HG02610 (cell line): ENCODE results near the gene SOST.

ENCODE experiments used
- ATAC-seq: cut with Tn5 transposase; IDR thresholded peaks from one replicate; pipeline ENCODE4 v1.9.1; 2021; ENCODE audit warnings: mild to moderate bottlenecking, moderate library complexity; ENCODE audit not compliant: unreplicated experiment

SOST gene

DNA sequence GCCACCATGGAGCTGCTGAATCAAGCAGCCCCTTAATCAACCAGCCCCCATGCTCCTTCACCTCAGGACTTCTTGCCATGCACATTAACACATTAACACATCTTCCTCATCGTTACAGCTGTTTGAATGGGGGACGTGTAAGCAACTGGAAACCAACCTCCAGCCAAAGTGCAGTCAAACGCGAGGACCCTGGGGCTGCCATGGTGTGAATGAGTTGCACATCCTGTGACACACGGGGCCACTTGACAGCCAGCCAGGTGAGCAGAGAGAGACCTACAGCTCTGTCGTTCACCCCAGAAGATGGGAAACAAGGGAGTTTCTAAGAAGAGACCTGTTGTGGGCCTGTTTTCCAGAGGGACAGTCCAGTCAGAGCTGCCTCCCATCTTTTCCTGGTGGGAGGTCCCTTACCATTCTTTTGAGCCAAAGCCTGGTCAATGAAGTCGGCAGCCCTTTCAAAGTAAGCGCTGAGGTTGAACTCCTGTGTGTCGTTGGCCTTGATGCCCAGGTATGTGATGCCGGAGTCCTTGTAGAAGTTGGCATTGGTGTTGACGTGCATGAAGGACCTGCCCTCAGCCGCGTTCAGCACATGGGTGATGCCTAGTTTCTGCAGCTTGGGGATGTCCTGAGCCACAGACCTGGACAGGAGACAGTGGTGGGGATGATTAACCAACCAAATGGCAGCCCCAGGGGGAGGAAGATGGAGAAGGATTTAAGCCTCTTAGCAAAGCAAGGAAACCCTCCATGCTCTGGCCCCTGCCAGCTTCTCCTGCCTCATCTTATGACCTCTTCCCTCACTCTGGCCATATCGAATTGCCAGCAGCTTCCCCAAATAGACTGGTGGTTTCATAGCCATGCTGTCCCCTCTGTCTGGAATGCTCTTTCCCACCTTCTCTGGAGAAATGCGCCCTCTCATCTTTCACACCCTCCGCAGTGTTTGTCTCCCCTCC, 16.0 kb upstream of the SOST start:
- no peak for ATAC-seq

DNA sequence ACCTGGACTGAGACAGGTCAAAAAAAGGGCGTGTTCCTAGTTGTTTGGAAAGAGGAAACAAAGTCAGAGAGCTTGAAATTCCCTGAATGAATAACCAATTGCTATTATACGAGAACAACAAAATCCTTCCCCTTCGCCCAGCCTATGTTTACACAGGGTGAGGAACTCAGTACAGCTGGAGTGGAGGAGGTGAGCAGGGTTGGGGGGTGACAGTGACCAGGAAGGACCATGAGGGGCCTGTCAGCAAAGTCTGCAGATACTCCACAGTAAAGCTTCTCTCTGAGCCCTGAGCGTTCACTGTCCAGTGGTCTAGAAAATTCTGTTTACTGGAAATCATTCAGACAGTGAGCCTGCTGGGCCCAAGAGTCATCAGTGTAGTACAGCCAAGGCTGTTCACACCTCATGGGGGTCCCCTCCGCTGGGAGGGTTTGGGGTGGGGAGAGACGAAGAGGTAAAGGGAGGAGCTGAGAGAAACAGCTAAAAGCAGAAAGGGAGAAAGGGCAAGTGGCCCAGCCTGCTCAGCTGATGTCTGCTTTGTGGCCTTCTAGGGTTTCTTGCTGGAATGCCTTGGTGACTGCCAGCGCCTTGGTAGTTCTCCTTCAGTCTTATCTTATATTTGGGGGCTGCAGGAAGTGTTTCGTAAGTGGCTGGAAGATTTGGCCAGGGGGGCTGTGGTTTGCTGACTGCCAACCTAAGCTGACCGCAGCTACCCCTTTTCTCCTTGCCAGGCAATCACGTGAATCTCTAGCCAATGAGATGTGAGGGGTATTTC, 14.5 kb upstream of the SOST start:
- no peak for ATAC-seq

DNA sequence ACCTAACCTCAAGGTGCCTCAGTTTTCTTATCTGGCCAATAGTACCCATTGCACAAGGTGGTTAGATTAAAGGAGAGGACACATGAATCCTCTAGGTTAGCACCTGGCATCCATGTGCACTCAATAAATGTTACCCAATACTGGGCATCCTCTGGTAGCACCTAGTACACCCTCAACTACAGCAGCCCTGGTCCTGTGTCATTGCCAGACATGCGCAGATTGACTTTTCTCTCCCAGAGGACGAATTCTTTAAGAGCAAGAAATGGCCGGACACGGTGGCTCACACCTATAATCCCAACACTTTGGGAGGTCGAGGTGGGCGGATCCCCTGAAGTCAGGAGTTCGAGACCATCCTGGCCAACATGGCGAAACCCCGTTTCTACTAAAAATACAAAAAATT, 12.9 kb upstream of the SOST start:
- no peak for ATAC-seq

DNA sequence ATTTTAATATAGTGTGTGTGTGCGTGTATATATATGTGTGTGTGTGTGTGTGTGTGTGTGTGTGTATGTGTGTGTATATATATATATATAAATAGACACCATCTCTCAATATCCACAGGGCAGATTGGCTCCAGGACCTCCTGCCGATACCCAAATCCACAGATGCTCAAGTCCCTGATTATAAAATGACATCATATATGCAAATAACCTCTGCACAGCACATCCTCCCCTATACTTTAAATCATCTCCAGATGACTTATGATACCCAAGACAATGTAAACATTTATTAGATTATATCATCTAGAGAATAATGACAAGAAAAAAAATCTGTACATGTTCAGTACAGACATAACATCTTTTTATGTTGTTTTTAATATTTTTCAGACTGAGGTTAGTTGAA, 12.4 kb upstream of the SOST start:
- no peak for ATAC-seq

DNA sequence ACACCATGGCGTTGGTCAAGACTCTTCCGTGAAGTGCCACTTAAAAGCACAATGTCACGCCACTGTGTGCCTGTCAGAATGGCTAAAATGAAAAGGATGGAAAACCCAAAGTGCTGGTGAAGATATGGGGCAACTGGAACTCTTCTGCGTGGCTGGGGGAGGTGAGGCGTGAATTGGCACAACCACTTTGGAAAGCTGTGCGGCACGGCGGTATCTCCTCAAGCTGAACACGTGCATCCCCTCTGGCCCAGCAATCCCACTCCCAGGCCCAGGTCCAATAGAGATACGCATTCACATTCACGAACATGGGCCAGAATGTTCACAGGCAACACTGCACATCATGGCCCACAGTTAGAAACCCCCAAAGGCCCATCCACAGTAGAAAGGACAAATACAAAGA, 11.3 kb upstream of the SOST start:
- no peak for ATAC-seq

DNA sequence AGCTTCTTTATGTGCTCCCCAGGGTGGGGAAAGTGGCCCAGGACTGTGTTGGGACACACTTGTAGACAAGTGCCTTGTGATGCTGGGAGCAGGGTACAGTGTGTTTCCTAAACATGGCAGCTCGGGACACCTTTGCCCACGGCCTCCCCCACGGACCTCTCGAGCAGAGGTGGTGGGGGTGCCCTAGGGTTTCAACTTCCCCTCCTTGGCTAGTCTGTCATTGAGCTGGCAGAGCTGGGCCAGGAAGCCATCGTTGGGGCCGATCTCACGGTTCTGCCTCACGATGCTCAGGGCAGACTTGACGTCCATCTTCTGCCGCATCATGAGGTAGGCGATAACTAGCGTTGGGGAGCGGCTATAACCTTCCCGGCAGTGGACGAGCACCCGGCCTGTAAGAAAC, 10.8 kb upstream of the SOST start:
- no peak for ATAC-seq

DNA sequence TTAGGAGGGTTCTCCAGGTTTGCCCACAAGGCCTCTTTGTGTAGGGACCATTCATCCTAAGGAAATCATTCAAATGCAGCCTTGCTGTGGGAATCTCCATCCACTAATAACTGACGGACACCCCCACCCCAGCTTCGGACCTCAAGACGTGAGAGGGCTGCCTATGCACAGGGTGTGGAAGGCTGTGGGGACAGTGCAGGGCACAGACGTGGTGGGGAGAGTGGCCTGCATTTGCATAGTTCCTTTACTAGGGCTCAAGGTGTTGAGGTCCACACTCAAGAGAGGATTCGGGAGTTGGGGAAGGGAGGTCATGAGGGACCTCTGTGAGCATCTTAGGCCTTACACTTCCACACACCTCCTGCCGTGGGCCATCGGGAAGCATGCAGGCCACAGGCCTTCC, 10.4 kb upstream of the SOST start:
- ATAC-seq: no peak

DNA sequence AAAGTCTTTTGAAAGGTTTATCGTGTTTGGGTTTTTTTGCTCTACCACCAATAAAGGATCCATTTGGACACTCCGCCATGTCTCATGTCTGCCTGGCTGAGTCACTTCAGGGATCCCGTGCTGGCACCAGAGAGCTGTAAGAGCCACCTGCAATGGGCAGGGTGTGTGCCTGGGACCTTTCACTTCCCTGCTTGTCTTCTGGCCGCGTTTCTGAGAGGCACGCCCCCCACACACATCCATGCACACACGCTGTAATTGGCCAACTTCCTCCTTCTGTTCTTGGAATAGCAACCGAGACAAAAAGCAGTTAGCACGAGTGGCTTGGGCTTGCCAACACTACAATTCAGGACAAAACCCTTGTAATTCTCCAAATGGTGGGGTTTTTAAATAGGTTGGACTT, 9.8 kb upstream of the SOST start:
- no peak for ATAC-seq

DNA sequence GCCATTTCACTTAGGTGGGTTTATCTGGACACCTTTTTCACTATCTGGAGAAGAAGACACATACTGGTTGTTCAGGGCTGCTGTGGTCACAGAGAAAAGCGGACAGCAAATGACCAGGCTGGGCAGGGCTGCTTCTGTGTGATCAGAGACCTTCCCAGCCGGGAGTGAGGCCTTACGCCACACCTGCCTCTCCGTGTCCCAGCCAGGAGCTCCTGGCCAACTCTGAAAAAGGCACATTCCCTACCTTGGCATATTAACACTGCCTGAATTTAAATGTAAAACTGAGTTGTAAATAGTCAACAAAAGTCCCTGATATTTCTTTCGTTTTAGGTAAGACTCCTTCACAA, 9.1 kb upstream of the SOST start:
- no peak for ATAC-seq

DNA sequence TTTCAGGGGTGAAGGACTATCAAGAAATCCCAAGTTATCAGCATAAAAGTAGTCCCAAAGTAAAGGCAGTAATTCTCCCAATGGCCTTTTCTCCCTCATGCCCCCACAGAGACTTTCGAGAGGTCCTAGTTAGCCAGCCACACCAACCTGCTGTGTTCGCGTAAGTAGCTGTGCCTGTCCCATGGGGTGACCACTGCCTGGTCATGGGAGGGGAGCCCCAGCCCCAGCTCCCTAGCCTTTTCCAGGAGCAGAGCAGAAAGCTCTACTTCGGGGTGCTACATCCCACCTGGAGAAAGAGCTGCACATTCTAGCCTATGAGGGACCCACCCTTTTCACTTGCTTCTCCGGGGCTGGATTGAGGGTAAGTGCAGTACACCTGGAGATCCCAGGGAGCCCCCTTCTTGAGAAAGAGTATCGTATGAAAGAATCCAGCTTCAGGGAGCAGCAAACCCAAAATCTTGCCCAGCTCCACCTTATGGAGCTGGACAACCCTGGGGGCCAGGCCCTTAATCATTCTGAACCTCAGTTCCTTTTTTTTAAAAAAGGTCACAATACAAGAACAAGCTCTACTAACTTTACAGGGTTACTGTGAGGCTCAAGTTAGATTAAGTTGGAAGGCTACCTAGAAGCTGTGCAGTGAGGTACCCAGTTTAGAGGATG, 8.6 kb upstream of the SOST start:
- ATAC-seq: no peak

DNA sequence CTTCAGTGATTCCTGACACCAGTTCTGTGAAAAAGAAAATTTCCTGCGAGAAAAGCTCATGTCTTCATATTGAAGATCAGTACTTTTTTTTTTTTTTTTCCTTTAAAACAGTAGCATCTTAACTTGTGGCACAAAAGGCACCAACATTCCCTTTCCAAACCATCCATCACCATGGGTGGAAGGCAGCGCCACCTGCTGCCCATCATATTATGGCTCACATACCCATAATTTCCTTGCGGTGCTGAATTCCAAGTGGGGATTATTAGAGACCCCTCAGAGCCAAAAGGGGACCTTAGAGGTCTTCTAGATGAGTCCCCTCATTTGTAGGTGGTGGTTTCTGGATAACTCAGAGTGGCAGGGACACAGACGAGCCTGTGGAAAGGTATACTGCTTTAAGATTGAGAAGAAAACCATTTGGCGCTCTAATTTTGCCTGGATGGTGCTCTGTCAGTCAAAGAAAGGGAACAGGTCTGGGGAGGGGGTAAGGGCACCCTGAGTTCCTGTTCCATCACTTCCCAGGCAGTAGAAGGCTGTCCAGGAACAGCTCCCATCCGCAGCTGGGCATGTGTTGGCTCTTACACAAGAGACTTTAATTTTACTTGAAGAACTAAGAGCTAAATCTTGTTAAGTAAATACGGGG, 7.9 kb upstream of the SOST start:
- no peak for ATAC-seq

DNA sequence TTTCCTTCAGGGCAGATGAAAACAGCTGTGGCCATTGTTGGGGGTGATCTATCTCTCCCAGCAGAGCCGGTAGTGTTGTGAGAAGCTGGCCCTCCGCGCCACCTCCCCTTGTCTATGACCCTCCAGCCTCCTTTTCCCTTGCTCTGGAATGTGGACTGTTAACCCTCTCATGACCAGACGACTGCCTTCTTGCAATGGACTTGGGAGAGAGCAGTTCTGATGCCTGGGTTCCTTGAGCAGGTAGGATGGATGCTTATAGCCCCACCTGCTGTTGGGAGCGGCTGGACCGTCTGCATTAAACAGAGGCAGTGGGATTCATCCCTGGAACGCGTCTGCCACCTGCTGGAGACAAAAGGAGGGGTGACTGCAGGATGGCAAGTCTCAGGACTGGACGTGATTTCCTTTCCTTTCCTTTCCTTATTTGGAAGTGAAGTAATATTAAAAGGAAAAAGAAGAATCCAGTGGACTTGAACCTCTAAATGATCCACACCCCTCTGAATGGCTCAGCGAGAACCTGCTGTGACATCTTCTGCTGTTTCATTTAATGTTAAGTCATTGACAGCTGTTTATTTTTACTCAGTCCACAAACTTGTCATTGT, 1.8 kb upstream of the SOST start:
- ATAC-seq: peak; percentile 54

DNA sequence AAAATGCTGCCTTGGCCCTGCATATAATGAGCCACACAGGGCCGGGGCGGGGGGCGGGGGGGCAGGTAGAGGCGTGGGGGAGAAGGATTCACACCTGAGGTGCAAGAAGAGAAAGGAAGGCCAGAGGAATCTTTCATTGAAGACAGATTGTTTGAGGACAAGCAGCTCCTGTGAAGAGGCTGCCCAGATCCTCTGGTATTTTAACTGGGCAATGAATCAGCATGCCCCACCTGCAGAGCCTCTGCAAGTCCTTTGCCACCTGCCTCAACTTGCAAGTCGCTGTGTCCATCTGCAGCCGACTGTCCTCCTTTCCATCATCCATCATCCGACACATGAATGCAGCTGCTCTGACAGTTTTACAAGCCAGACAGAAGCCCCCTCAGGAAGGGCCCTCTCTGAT, 1.2 kb upstream of the SOST start:
- no peak for ATAC-seq

DNA sequence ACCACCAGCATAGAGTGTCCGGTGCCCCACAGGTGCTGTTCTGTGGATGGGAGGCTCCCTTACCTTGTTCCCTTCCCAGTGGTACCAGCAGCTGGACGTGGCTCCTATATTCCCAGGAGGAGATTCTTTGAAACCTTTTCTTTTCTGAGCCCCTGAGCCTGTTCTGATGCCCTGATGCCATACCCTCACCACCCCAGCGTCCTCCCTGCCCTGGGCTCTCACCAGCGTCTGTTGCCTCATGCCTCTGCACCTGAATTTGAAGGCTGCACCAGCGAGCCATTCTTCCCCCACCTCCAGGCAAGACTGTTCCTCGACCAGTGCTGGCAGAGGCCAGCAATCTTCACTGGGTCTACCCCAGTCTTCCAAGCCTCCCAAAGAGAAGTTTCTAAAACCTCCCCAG, 505 bp downstream of the SOST start:
- ATAC-seq: no peak

DNA sequence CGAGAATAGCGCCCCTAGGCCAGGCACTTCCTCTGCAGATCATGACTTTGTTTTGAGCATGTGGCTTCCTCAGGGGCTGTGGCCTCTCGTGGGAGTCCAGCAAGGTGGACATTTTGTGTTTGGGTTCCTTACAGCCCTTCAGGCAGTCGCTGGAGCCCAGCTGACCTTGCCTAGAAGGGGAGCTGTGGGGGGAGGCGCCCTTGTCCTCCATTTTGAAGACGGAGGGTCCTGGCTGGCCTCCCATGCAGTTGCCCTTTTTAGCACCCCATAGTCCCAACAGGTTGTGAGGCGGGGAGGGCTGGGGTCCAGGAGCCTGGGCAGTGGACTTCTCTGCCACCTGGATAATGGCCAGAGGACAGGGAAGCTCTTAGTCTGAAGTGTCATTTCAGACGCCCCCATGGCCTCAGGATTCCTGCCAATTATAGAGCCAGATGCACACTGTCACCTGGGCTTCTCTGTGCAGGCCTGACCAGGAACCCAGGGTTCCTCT, 1.4 kb downstream of the SOST start:
- ATAC-seq: no peak

DNA sequence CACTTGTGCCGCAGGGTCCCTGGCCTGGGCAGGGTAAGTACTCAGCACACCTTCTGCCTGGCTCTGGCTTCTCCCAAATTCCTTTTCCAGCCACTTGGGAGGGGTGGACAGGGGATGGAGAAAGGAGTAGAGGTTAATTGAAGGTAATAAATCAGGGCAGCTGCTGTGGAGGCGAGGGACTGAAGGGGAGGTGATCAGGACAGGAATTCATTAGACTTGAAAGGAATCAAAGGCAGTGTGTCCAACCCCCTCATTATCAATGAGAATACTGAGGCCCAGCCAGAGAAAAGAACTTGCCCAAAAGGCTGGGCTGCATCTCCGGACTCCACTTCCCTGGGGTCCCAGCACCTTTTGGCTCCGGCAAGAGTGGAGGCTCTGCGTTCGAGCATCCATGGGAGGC, 2.4 kb downstream of the SOST start:
- ATAC-seq: no peak

DNA sequence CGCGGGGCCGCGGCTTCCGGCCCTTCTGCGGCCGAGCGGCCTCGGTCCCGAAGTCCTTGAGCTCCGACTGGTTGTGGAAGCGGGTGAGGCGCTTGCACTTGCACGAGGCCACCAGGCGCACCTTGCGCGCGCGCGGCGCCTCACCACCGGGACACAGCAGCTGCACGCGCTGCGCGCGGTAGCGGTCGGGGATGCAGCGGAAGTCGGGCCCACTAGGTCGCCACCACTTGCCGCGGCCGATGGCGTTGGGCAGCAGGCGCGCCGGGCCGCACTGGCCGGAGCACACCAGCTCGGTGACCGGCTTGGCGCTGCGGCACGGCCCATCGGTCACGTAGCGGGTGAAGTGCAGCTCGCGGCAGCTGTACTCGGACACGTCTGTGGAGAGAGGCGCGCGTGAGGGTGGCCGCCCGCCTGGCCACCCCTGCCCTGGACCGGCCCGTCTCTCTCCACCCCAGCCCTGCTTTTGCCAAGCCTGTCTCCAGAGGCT, 3.2 kb downstream of the SOST start:
- ATAC-seq: no peak

DNA sequence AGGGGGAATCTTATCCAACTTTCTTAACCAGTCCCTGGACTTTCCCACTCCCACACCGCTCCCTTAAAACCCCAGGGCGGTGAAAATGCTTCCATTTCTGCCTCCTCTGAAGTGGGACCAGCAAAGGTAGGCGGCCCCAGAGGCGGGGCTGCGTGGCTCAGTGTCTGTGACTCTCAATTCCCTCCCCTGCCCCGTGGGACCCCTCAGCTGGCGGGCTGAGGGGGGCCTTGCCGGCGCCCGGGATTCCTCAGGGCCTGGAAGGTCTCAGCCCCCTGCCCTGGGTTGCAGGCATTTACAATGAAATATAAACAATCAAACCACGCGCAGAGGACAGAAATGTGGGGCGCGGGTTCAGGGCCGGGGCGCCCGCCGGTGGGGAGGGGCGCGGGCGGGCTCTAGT, 3.6 kb downstream of the SOST start:
- ATAC-seq: no peak

DNA sequence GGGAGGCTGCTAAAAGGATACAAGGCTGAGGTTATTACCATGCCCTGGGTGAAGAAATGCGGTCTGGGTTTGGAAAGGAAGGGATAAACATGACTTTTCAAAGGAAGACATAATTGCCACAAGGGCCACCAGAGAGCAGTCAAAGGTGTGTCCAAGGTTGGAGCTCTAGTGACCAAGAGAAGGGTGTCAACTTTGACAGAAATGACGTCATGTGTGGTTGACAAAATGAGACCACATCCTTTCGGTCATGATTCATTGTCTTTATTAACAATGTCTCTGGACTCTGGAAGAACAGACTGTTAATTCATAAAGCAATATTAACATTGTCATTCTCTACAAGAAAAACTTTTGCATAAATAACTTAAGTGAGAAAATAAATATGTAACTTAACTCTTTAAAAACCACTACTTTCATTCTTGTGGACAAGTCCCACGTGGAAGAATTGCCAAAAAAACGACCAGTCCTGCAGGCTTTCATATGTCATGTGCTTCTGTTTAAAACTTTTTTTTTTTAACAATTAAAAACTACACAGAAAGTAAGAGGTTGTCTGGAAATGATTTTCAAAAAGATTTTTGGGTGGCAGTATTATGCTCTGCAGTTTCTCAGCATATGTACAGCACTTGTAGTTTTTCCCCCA, 5.0 kb downstream of the SOST start:
- ATAC-seq: no peak

DNA sequence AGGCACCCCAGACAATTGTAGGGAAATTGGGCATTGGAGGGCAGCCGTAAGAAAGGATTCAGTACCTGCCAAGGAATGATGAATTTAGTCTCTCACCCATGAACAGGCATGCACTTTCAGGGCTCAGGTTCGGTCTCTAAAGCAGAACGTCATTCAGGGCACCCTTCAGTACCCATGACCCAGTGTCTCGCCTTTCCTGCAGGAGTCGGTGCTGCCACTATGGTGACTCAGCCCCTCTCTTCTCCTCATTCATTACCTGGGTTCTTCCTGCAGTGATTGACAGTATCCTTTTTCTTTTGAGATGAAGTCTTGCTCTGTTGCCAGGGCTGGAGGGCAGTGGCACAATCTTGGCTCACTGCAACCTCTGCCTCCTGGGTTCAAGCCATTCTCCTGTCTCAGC, 8.4 kb downstream of the SOST start:
- ATAC-seq: no peak
